Stimulated activated CD4-positive, alpha-beta T cell treated with anti-CD3 and anti-CD28 coated beads, Interleukin-1b, Interleukin-23, amount 100 ng/mL, for 48 hours (primary cell): ENCODE data around the gene SCO2.
A peak's percentile ranks its signal among the peaks of the same experiment; 100 is the strongest.

Source experiments
- DNase-seq: peaks from one replicate; pipeline ENCODE4 v3.0.0-alpha.2; 2020

SCO2 gene

DNA sequence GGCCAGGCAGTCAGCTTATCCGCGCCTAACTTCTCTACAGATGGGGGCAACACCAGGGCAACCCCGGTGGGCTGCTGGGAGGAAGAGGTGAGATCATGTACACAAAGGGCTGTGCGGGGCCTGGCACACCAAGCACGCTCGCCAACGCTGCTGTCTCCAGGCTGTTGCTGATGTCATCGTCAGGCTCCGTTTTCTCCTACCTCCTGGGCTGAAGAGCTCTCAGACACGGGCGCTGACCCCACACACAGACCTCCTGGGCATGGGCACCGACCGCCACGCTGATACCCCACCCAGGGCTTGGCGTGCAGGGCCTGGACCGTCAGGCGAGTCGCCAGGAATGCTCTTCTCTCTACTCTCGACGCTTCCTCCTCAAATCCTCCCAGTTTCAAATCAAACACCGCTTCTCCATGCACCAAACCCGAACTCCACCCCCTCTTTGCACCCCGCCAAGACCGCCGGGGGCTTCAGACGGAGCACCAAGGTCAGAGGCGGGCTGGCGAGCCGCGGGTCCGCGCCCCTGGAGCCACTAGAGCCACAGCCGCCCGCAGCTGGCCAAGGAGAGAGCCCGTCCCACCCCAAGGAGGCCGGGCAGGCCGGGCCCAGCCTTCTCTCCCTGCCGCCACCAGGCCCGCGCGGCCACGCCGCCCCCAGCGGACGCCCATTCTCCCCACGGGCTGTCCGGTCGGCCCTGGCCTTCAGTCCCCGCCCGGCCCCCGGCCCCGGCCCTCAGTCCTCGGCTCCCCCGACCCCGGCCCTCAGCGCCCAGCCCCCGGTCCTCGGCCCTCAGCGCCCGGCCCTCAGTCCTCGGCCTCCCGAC, 51.3 kb downstream of the SCO2 start:
- peak; percentile 52 for DNase-seq
